IPS-11a (cell line): ENCODE data around the gene DLX1.
A peak's percentile ranks its signal among the peaks of the same experiment; 100 is the strongest.
"Not testable (repeated sequence)": the region's sequence is repeated elsewhere in the genome, so short reads cannot be mapped to it uniquely, and the experiment has no call there.

Source experiments
- H3K4me3 ChIP-seq: one replicate; pipeline ENCODE4 v1.5.1; 2013; ENCODE audit warnings: low read depth, low read length, control low read depth

Gene DLX1

DNA sequence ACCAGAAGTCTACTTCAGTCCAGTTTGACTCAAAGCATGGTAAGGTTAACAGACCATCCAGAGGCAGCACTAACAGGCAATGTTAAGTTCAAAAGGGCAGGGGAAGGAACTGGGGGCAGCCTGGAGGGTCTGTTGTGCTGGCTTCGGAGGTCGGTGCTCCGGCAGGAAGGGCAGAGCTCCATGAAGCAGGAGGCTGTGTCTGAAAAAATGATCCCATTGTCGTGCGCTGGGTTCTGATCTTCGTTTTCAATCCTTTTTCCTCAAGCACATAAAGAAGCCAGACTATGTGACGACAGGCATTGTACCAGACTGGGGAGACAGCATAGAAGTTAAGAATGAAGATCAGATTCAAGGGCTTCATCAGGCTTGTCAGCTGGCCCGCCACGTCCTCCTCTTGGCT is 21.9 kb upstream of the DLX1 start:
- H3K4me3 ChIP-seq, result no peak overlapping the region

DNA sequence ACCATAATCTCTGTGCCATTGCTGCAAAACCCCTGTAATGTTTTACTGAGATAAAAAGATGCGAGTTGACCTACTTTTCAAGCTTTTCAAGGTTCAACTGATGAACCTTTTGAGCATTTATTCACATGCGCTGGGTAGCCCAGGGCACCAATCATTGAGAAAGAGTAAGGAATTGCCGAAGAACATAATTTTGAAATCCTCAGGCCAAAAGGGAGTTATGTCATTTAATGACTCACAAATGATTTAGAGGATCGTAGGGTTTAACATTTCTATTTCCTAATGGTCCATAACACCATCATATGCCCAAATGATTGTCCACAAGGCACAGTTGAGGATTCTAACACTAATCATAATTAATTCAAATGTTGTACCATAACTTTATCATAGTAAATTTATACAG is 20.2 kb upstream of the DLX1 start:
- no peak overlapping the region for H3K4me3 ChIP-seq

DNA sequence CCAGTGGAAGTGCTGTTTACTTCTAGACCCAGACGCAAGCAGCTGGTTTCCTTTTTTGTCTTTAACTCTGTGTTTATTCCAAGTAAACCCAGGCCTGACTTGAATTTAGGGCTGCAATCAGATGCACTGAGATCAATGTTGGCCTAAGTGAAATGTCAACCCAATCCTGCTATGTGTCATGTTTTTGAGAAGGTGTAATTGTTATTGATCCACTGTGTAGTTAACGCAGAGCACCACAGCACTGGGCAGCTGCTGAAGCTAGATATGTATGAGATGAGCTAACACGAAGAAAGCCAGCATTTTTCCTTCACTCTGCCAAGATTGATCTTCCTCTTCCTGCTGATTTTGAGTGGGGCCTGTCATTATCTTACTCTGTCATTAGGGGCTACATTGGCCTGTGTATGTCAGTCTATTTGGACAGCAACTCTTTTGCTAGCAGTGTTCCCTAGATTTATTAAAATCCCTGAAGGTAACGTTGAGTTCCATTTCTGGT is 18.9 kb upstream of the DLX1 start:
- H3K4me3 ChIP-seq, result no peak overlapping the region

DNA sequence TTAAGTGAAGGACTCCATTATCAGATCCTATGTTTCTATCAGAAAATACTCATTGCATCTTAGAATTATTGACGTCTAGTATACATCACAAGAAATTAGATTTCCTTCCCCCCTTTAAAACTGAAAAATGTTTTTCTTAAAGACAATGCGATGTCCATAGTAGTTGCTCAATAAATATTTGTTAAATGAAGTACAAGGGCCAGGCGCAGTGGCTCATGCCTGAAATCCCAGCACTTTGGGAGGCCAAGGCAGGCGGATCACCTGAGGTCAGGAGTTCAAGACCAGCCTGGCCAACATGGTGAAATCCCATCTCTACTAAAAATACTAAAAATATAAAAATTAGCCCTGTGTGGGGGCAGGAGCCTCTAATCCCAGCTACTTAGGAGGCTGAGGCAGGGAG is 17.4 kb upstream of the DLX1 start:
- H3K4me3 ChIP-seq, result not testable (repeated sequence)

DNA sequence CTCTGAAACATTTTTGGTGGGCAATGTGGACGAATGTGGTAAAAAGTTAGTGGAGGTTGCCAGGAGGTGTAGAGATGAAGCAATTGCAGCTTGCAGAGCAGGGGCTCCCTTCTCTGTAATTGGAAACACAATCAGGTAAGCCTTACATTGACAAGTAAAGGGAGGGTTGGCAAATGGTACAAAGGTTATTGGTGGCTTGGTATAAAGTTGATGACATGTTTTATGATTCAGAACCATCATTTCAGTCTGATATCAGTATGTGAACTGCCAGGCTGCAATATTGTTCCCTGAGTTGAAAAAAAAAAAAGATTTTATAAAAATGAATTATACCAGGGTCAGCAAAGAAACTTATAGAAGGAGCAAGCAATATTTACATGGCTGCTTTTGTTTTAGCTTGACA is 14.4 kb upstream of the DLX1 start:
- H3K4me3 ChIP-seq, result no peak overlapping the region

DNA sequence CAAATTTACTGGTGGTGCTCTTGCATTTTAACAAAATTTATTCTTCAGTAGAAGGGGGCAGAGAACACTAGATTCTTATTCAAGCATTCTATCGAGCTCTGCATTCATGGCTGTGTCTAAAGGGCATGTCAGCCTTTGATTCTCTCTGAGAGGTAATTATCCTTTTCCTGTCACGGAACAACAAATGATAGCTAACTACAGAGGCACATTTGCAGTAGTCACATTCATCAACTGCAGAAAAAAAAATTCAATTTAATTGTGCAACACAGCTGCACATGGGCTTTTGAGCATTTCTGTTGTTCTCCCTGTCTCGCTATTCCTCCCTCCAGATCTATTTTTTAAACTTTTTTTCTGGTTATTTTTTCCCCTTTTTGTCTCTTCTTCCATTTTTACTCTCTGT is 13.0 kb upstream of the DLX1 start:
- no peak overlapping the region for H3K4me3 ChIP-seq

DNA sequence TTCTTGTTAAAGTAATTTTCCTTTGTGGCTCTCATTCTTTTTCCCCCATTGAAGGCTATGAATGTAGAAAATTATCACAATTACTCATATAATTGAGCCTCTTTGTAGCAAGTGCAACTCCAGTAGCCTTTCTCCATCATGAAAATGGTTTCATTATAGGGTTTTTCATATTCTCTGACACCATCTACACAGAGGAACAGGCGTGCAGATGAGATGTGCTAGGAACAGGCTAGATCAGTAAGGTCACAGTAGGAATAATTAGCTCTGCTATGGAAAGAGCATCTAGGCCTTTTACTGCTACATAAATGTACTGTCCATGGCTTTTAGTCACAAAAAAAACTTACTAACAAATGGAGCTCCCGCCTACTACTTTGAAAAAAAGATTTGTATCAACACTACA is 12.6 kb upstream of the DLX1 start:
- no peak overlapping the region for H3K4me3 ChIP-seq

DNA sequence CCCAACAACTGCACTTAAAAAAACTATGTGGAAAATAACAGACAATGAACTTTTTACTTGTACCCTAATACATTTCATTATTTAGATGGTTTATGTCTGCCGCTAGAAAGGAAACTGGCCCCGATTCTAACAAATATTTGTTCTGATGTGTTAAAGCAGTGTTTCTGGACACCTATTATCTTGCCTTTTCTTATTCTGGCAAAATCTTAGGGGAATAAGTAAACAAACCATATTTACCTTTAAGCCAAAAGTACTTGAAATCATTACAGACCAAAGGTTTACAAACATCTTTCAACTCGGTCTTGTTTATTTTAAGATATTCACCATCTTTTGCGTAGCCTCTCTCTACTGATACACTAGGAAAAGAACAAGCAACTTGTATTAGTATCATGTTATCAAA is 11.8 kb upstream of the DLX1 start:
- no peak overlapping the region for H3K4me3 ChIP-seq

DNA sequence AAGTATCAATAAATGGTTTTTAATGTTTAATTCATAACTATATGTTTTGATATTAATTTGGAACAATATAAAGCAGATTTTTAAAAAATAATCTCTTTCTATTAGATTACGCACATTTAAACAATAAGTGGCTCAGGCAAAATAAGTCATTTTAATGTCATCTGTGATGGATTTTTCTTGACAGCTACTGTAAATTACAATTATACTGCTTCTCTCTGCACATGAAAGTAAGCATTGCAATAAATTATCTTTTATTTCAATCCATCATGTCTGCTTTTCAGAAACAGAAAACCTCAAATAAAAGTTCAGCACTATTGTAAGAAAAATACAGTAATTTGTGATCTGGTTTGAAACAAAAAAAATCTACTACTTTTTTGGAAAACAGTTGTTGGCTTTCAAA is 11.1 kb upstream of the DLX1 start:
- H3K4me3 ChIP-seq, result no peak overlapping the region

DNA sequence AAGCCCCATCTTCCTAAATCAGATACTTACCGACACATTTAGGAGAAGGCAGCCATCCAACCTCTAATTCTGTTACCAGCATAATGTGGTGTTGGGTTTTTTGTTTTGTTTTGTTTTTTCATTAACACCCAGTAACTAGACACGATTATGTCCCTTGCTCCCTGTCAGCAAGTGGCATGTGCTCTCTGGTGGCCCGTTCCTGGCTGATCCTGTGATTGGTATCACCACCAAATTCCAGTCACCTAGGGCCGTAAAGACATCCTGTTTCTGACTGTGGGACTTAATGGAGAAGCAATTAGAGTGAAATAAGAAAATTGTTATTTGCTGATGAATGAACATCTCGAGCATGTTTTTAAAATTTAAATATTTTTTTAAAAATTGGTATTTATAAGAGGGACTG is 5.9 kb upstream of the DLX1 start:
- no peak overlapping the region for H3K4me3 ChIP-seq

DNA sequence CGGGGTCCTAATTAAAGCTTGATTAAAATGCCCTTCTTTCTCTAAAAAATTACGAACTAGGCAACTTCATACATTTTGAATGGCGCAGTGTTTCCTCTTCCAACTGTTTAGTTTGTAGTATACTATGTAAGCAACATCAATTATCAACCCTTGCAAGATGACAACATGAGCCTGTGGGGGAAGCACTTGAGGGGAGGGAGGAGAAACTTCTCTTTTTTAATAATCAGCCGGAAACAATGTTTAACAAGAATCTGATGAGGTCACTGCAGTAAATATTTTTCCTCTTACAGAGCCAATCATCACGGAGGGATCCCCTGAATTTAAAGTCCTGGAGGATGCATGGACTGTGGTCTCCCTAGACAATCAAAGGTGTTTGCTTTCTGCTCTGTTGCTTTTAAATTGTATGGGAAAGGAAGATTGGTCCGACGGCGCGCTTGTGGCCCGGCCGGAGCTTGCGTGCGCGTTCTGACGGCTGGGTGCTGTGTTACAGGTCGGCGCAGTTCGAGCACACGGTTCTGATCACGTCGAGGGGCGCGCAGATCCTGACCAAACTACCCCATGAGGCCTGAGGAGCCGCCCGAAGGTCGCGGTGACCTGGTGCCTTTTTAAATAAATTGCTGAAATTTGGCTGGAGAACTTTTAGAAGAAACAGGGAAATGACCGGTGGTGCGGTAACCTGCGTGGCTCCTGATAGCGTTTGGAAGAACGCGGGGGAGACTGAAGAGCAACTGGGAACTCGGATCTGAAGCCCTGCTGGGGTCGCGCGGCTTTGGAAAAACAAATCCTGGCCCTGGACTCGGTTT is 5.3 kb upstream of the DLX1 start:
- no peak overlapping the region for H3K4me3 ChIP-seq

DNA sequence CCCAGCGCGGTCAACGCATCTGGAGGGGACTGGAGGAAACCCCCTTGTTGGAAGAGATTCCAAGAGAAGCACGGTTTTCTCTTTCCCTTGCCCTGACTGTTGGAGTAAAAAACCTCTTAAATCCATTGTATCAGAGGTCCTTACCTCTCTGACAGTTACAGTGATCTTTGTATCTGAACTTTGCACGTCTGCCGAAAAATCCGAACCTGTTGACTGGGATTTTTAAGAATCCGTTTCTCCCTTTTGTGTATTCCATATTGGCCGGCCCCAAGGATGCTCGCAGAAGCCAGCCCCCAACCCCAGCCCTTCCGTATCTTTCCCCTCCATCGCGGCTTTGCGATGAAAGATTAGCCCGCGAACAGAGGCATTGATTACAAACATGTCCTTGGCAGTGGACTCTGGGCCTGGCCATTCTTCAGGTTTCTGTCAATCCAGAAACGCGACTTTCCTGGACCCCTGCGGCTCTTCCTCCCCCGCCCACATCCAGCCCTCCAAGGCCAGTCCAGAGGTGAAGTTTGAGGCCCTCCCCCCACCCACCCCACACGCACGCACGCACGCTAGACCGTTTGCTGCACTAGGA is 4.6 kb upstream of the DLX1 start:
- no peak overlapping the region for H3K4me3 ChIP-seq

DNA sequence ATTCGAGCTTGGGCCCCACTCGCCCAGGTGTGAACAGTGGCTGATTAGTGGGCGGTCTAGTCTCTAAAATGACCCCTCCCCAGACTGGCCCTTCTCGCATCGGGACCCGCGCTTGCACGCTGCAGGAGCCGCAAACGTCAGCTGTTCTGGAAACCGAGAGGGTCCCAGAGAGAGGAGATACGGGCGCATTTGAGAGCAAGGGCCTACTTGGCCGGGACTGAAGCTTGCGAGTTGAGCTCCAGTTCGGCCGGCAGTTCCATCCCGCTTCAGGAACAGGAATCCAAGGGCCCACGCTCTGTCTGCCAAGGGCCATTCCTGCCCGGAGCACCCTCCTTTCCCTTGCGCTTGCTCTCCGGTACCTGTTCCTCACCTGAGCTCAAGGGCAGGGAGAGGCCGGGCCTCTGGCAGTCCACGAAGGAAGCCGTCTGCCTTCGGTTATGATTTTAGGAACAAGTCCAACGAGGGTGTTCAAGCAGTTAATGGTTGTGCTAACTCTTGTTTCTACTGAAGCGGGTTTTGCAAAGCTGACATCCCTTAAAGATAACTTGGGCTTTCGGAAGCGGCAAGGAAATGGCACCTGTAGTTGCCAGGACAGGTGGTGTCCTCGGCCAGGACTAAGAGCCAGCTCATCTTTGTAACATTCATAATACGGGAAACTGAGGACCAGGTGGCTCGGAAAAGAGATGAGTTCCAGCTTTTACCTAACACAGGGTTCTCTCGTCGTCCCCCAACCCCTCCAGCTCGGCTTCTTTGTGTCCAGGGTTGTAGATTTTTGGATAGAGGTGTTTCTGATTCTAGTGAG is 3.9 kb upstream of the DLX1 start:
- no peak overlapping the region for H3K4me3 ChIP-seq

DNA sequence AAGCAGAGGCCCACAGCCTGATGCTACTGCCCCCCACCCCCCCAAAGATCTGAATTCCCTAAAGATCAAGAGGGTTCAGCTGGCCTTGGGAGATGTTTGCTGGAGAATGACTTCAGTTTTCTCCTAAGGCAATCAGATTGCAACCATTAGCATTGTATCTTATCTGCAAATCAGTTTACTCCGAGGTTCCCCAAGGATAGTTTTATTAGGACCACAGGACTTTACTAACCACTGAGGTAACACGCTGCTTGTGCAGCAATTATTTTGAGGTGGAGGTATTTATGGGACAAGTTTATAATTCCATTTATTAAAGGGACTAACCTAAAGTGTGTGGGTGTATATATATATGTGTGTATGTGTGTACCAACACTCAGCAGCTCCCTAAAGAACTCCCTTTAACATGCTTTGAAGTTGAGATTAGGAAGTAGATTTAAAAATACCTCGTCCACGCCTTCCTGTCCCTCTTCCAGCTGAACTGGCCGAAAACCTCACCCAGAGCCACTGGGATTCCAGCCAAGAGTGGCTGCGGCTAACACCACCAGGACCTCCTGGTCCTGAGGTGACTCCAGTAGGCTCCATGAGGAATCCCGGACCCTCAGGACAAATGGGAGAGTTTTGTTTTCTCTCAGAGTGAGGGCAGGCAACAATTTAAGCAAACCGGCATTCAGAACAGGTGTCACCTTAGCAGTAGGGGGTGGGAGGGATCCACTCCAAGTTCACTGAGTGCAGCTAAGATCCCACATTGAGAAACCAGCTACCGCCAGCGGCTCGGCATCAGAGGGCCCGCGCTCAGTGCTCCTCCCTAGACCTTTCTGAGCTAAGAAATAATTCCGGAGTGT is 3.0 kb upstream of the DLX1 start:
- H3K4me3 ChIP-seq, result no peak overlapping the region

DNA sequence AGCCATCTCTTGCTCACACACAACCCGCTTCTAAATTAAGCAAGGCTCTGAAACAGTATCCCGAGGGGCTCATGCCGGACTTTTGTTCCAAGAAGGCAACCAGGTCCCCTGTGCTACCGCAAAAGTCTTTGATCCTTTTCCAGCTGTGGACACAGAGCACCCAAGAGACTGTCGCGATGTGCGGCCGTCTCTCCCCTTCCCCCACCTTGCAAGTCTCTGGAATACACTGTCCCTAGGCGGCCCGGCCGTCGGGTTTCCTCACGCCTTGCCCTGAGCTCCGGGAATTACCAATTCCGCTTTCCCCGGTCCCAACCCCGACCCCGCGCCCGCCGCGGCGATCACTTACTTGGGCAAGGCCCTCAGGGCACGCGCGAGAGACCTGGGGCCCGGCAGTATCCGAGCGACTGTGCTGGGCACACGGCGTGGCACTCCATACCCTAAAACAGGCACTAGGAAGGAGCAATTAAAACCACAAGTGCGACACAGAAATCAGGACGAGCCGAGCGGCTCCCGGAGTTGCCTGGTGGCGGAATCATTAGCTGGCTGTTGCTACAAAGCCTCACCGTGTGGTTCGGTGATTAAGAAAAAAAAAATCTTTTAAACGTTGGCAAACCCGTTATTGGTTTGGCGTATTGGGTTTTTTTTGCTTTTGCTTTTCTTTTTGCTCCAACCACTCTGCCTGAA is 2.2 kb upstream of the DLX1 start:
- H3K4me3 ChIP-seq, result no peak overlapping the region

DNA sequence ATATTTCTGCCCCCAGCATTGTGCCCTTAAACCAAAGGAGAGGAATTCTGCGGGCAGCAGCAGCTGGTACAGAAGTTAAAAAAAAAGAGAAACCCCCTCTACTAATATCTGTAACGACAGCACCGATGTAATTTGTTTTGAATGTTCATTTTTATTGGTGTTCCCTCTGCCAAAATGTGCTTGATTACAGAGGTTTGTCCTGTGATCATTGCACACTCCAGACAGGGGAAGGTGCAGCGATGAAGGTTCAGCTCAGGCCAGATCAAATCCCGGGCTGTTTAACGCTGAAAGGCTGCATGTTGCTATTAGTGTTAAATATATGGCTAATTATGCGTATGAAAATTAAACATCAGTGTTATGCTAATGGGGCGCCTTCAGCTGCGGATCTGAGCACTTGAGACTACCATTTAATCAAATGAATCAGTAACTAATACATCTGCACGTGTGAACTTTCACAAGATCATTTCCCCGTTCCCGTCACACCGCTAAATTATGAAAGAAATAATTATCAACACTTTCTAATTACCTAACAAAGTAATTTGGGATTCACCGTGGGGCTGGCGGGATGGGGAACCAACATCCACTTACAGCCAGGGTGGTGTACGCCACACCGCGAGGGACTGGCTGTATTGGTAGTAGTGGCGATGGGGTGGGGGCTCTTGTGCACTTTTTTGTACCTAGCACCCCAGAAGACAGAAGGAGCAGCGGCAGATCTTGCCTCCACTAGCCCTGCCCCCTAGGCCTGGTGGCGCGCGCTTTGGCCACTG is 1.5 kb upstream of the DLX1 start:
- no peak overlapping the region for H3K4me3 ChIP-seq

DNA sequence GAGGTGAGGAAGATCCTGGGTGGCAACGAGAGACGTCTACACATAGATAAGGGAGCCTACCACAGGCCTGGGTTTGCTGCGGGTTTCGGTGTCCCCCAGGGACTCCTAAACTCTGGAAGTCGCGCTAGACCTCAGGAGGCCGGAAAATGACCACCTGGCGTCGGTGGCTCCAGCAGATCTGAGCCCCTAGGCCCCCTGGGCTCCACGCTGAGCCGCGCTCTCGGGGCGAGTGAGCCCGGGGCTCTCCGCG is 987 bp upstream of the DLX1 start:
- H3K4me3 ChIP-seq, result peak overlapping the region; percentile 25

DNA sequence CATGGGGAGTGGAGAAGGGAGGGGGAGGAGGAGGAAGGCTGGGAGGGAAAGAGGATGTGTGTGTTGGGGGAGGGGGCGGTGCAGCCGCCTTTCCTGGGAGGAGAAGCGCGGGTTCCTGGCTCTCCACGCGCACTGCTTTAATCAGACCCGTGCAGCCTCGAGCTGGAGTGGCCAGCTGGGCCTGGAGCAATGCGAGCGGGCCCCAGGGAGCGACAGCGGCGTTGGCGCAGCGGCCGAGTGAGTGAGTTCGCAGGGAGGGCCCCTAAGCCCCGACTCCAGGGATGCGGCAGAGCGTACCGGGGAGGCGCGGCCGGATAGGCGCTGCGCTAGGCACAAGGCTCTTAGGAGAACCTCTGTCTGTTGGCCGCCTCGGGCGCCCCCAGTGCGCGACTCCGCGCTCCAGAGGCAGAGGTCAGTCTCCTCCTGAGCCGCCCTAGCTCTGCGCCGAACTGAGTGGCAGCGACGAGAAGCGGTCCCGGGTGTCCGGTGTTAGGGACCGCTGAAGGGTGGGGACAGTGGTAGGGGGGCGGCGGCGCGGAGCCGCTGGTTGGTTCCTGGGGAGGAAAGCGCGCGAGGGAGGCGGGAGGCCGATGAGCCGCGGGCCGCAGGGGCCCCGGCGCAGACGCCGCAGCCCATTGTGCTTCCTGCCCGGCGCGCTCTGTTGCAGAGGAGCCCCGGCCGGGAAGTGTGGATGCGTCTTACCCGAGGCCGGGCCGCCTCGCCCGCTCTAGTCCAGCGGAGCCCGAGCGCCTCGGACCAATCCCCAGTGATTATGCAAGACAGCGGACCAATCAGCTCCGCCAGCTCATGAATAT is 455 bp upstream of the DLX1 start:
- H3K4me3 ChIP-seq, result peak overlapping the region; percentile 25
